Kidney (tissue), 14 donors: Measurements from ENCODE around the gene SPINT1. TPM values are rescaled to one million over a fixed set of nuclear protein-coding genes. Genes with fewer than 3 reads are reported as not detected.

Experiments used
- DNase-seq, 5 donors: peaks; one replicate each; pipeline ENCODE4 v3.0.0-alpha.2; 2013 to 2020
- FAIRE-seq: peaks from 2 replicates; lab custom pipeline; 2012; peaks lifted over from hg19 to GRCh38; lab: Jason Lieb, UNC
- H3K27ac ChIP-seq, 2 donors: one replicate each; pipeline ENCODE4 v1.7.0; 2013; ENCODE audit warnings: low read depth in 2 of 2, low read length in 2 of 2, inconsistent platforms in 1 of 2
- H3K27me3 ChIP-seq: one replicate; pipeline ENCODE4 v1.7.1; 2013; ENCODE audit warnings: low read length, inconsistent platforms; ENCODE audit not compliant: control insufficient read depth, insufficient read depth
- H3K36me3 ChIP-seq, 3 donors: one replicate each; pipeline versions ENCODE4 v1.7.0 to v1.7.1; 2013; ENCODE audit warnings: low read length in 3 of 3, control low read depth in 1 of 3, inconsistent platforms in 1 of 3; ENCODE audit not compliant: insufficient read depth in 3 of 3, control insufficient read depth in 2 of 3
- H3K4me1 ChIP-seq, 3 donors: one replicate each; pipeline versions ENCODE4 v1.7.0 to v1.7.1; 2013; ENCODE audit warnings: low read length in 3 of 3, inconsistent platforms in 1 of 3, low read depth in 1 of 3; ENCODE audit not compliant: control insufficient read depth in 2 of 3, insufficient read depth in 2 of 3
- H3K4me3 ChIP-seq, 3 donors: one replicate each; pipeline versions ENCODE4 v1.7.0 to v1.8.1; 2013; ENCODE audit warnings: low read length in 3 of 3, control low read depth in 1 of 3, inconsistent platforms in 1 of 3
- H3K9ac ChIP-seq, 3 donors: one replicate each; pipeline versions ENCODE4 v1.7.0 to v1.7.1; 2013; ENCODE audit warnings: low read length in 3 of 3, control low read depth in 1 of 3, inconsistent platforms in 1 of 3
- H3K9me3 ChIP-seq, 3 donors: one replicate each; pipeline versions ENCODE4 v1.7.0 to v1.7.1; 2013; ENCODE audit warnings: low read length in 3 of 3, control low read depth in 1 of 3, inconsistent platforms in 1 of 3; ENCODE audit not compliant: control insufficient read depth in 2 of 3, insufficient read depth in 1 of 3
- CTCF ChIP-seq: IDR thresholded peaks from 3 replicates; pipeline ENCODE4 v1.5.1; 2012; ENCODE audit warnings: mild to moderate bottlenecking, moderate library complexity, borderline replicate concordance; ENCODE audit not compliant: insufficient read depth; ENCODE audit errors: extremely low read depth
- intact Hi-C: fragments of 100-400 bp; cut with DNase I; formaldehyde crosslinking; loops from one replicate; pipeline ENCODE4 v1.11.1; 2022
- polyA plus RNA-seq: library from polyadenylated mRNA; stranded (reverse); fragments of 350-450 nt; fragmentation: Illumina TruSeq; extraction: RNeasy Lipid Tissue Mini Kit (QIAGEN cat#74804); gene quantifications from one replicate; pipeline ENCODE4 v1.2.3, GENCODE V29; 2014; ENCODE audit warnings: low read depth, low replicate concordance; ENCODE audit not compliant: insufficient read depth
- total RNA-seq: library from RNA; stranded (reverse); fragmentation: NEBNext Ultra II Directional; extraction: Animal tissue kit (Norgen Biotek cat#: 25700); gene quantifications from one replicate; pipeline ENCODE4 v1.2.1, GENCODE V29; 2021
- donor health status: control.
- donor health status: control.
- donor health status: control.
- donor health status: control.
- donor health status: control.
- donor health status: DM: yes; HTN: yes; CAD: no.
- donor health status: Normal renal cell carcinoma (clear cell type).

The SPINT1 gene
- total and polyA plus RNA-seq, 2 donors from 2014 or later = 112 to 114 TPM

DNA sequence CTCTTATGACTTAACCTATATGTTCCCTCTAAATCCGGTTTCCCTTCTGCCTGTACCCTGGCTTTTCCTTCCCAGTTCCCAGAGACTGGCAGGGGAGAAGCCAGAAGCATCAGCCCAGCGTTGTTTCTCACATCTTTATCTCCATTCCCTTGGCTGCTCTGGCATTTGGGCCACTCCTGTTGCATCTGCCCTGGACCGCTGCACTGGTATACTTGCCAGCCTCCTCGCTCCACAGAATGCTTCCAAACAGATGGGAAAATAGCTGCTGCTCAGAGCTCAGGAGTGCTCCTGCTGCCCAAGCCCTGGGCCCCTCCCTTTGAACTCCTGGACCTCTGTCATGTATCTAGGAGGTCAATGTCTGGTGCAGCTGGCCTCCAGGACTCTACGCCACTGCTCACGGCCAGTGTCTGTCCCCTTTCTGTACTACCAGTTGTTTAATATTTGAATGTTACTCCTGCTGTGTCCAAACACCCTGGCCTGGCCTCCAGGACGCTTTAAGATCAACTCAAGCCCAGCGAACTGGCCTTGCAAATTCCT, 6.8 kb downstream of the SPINT1 start:
- no peaks in the 10 kb centered on the region for H3K9me3 ChIP-seq
- H3K27ac ChIP-seq = no peak overlapping the region
- H3K36me3 ChIP-seq = peaks cover 0 to 22% (median 12%) of the 10 kb centered on the region in 3 donors
- DNase-seq = peak in 1 of 5 donors; percentile 25
- no peaks in the 10 kb centered on the region for H3K27me3 ChIP-seq
- intact Hi-C loops = no loop called here
- peaks cover 2 to 18% (median 18%) of the 10 kb centered on the region in 3 donors for H3K4me1 ChIP-seq
- TF ChIP-seq CTCF = no peak
- no peak overlapping the region for H3K9ac ChIP-seq
- H3K4me3 ChIP-seq = no peak overlapping the region
- no peak for FAIRE-seq

GRCh38 chr15:40852529-40852928, 8.7 kb downstream of the SPINT1 start:
- FAIRE-seq (no peak), DNase-seq (peak in 1 of 5 donors; percentile 0)
- Histone ChIP-seq H3K36me3 (peaks cover 0 to 34% (median 19%) of the 10 kb centered on the region in 3 donors), H3K4me1 (peaks cover 0 to 5% (median 3%) of the 10 kb centered on the region in 3 donors), H3K9me3 (no peaks in the 10 kb centered on the region), H3K4me3 (no peak overlapping the region), H3K9ac (no peak overlapping the region), H3K27ac (no peak overlapping the region), H3K27me3 (no peaks in the 10 kb centered on the region)
- intact Hi-C loops = no loop called here
- TF ChIP-seq CTCF = no peak

- no peaks in the 10 kb centered on the region for H3K9me3 ChIP-seq
- no peak overlapping the region for H3K9ac ChIP-seq
- H3K27ac ChIP-seq = no peak overlapping the region
- H3K4me1 ChIP-seq = no peaks in the 10 kb centered on the region
- TF ChIP-seq CTCF = no peak
- FAIRE-seq (no peak), DNase-seq (peak in 1 of 5 donors; percentile 51)
- intact Hi-C loops = no loop called here
- peaks cover 0 to 34% (median 19%) of the 10 kb centered on the region in 3 donors for H3K36me3 ChIP-seq
- no peak overlapping the region for H3K4me3 ChIP-seq
- H3K27me3 ChIP-seq = no peaks in the 10 kb centered on the region
Measured at GRCh38 chr15:40853241-40853890, 9.5 kb downstream of the SPINT1 start.
